Measurements from ENCODE around the gene CEP70. TPM values are rescaled to one million over a fixed set of nuclear protein-coding genes. Genes with fewer than 3 reads are reported as not detected.
A peak's percentile ranks its signal among the peaks of the same experiment; 100 is the strongest.

Gene CEP70
- total RNA-seq, 1 donor from 2014 or later = 44.3 TPM

- H3K27ac Mint-ChIP-seq = peak overlapping the region; percentile 99
- H3K4me3 Mint-ChIP-seq = peak overlapping the region; percentile 97
- H3K9me3 Mint-ChIP-seq = no peaks in the 10 kb centered on the region
- H3K27me3 Mint-ChIP-seq = no peaks in the 10 kb centered on the region
- peak; percentile 10 for TF ChIP-seq CTCF (conservative IDR thresholded peaks at IDR 0.05)
- H3K4me1 Mint-ChIP-seq (ENCODE audit: unreplicated experiment) = peaks cover 6% of the 10 kb centered on the region
- no peak for DNase-seq (ENCODE audit: extremely low spot score, unreplicated experiment)
- H3K36me3 Mint-ChIP-seq = no peaks in the 10 kb centered on the region
Measured at GRCh38 chr3:138594935-138595610, 1.0 kb upstream of the CEP70 start.

GRCh38 chr3:138593488-138594149 is 441 bp downstream of the CEP70 start:
- Mint-ChIP-seq H3K9me3 (no peaks in the 10 kb centered on the region), H3K27me3 (no peaks in the 10 kb centered on the region), H3K4me3 (peak overlapping the region; percentile 97), H3K36me3 (peaks cover 3% of the 10 kb centered on the region), H3K27ac (peak overlapping the region; percentile 99), H3K4me1 (ENCODE audit: unreplicated experiment) (peaks cover 6% of the 10 kb centered on the region)
- DNase-seq (ENCODE audit: extremely low spot score, unreplicated experiment) = no peak
- no peak for TF ChIP-seq CTCF (conservative IDR thresholded peaks at IDR 0.05)

GRCh38 chr3:138591392-138591791 is 2.7 kb downstream of the CEP70 start:
- peaks cover 6% of the 10 kb centered on the region for H3K4me1 Mint-ChIP-seq (ENCODE audit: unreplicated experiment)
- no peak for TF ChIP-seq CTCF (conservative IDR thresholded peaks at IDR 0.05)
- no peak overlapping the region for H3K27ac Mint-ChIP-seq
- no peaks in the 10 kb centered on the region for H3K9me3 Mint-ChIP-seq
- no peak for DNase-seq (ENCODE audit: extremely low spot score, unreplicated experiment)
- H3K27me3 Mint-ChIP-seq = no peaks in the 10 kb centered on the region
- H3K4me3 Mint-ChIP-seq = no peak overlapping the region
- peaks cover 12% of the 10 kb centered on the region for H3K36me3 Mint-ChIP-seq

- Mint-ChIP-seq H3K4me1 (ENCODE audit: unreplicated experiment) (peaks cover 6% of the 10 kb centered on the region), H3K36me3 (peaks cover 34% of the 10 kb centered on the region), H3K4me3 (no peak overlapping the region), H3K27me3 (no peaks in the 10 kb centered on the region), H3K9me3 (no peaks in the 10 kb centered on the region), H3K27ac (no peak overlapping the region)
- DNase-seq (ENCODE audit: extremely low spot score, unreplicated experiment) = no peak
- TF ChIP-seq CTCF (conservative IDR thresholded peaks at IDR 0.05) = no peak
Measured at GRCh38 chr3:138588445-138588844, 5.6 kb downstream of the CEP70 start.

GRCh38 chr3:138587374-138587773 is 6.7 kb downstream of the CEP70 start:
- peaks cover 39% of the 10 kb centered on the region for H3K36me3 Mint-ChIP-seq
- DNase-seq (ENCODE audit: extremely low spot score, unreplicated experiment) = no peak
- H3K4me1 Mint-ChIP-seq (ENCODE audit: unreplicated experiment) = peaks cover 6% of the 10 kb centered on the region
- H3K27ac Mint-ChIP-seq = no peak overlapping the region
- TF ChIP-seq CTCF (conservative IDR thresholded peaks at IDR 0.05) = no peak
- H3K27me3 Mint-ChIP-seq = no peaks in the 10 kb centered on the region
- H3K4me3 Mint-ChIP-seq = no peak overlapping the region
- no peaks in the 10 kb centered on the region for H3K9me3 Mint-ChIP-seq

All from type B pancreatic cell (in vitro differentiated cells).